Lower lobe of right lung (tissue), 2 donors: Measurements from ENCODE around the gene ATF2. TPM values are rescaled to one million over a fixed set of nuclear protein-coding genes. Genes with fewer than 3 reads are reported as not detected.

Source experiments
- ATAC-seq, 2 donors: fragments of 200-7000 bp; cut with Tn5 transposase; one replicate each; pipeline ENCODE4 v1.9.1; 2020 to 2022; ENCODE audit warnings: mild to moderate bottlenecking in 2 of 2, moderate library complexity in 2 of 2
- DNase-seq: peaks from one replicate; pipeline ENCODE4 v3.0.0-alpha.2; 2020
- H3K27ac ChIP-seq: fragments of 200-600 bp; one replicate; pipeline ENCODE4 v1.8.0; 2022
- H3K27me3 ChIP-seq: fragments of 200-600 bp; one replicate; pipeline ENCODE4 v1.8.0; 2022; ENCODE audit warnings: low read depth
- H3K36me3 ChIP-seq: fragments of 200-600 bp; one replicate; pipeline ENCODE4 v1.8.0; 2022; ENCODE audit warnings: mild to moderate bottlenecking
- H3K4me1 ChIP-seq: fragments of 200-600 bp; one replicate; pipeline ENCODE4 v1.8.0; 2022
- H3K4me3 ChIP-seq: fragments of 200-600 bp; one replicate; pipeline ENCODE4 v1.8.0; 2022; ENCODE audit warnings: mild to moderate bottlenecking
- H3K9me3 ChIP-seq: fragments of 200-600 bp; one replicate; pipeline ENCODE4 v1.8.0; 2022
- intact Hi-C: fragments of 100-400 bp; cut with DNase I; formaldehyde crosslinking; loops from one replicate; pipeline ENCODE4 v1.11.0; 2022
- total RNA-seq: library from RNA; stranded (reverse); fragmentation: NEBNext Ultra II Directional; extraction: Animal tissue kit (Norgen Biotek cat#: 25700); gene quantifications from one replicate; pipeline ENCODE4 v1.2.1, GENCODE V29; 2021
- TF ChIP-seq, protein P1 (sequence below): fragments of 200-600 bp; IDR thresholded peaks from one replicate; pipeline ENCODE4 v1.8.0; 2022; ENCODE audit warnings: antibody characterized with exemption, mild to moderate bottlenecking
- donor health status: DM: no; HTN: yes; CAD: no; lungs with severe emphysema.

ATF2 gene
- total RNA-seq, 1 donor from 2014 or later = 48.0 TPM

DNA sequence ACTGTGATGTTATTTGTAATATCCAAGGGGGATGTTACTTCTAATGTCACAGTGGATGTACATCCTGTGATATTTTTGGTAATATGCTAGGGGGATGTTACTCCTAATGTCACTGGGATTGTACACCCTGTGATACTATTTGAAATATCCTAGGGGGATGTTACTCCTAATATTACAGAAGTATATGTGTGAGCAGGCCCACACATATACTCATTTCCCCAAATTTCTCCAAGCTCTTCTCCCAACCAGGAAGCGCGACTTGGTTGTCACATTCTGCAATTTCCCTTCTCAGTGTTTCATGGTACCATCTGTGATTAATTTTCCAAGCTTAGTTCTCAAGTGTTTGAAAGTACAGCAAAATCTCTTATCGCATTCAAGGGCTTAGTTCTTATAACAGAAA lies 133.3 kb downstream of the ATF2 start:
- no peaks in the 10 kb centered on the region for H3K9me3 ChIP-seq
- no peak for ATAC-seq
- TF ChIP-seq, protein P1, sequence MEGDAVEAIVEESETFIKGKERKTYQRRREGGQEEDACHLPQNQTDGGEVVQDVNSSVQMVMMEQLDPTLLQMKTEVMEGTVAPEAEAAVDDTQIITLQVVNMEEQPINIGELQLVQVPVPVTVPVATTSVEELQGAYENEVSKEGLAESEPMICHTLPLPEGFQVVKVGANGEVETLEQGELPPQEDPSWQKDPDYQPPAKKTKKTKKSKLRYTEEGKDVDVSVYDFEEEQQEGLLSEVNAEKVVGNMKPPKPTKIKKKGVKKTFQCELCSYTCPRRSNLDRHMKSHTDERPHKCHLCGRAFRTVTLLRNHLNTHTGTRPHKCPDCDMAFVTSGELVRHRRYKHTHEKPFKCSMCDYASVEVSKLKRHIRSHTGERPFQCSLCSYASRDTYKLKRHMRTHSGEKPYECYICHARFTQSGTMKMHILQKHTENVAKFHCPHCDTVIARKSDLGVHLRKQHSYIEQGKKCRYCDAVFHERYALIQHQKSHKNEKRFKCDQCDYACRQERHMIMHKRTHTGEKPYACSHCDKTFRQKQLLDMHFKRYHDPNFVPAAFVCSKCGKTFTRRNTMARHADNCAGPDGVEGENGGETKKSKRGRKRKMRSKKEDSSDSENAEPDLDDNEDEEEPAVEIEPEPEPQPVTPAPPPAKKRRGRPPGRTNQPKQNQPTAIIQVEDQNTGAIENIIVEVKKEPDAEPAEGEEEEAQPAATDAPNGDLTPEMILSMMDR = no peak
- no peak overlapping the region for H3K4me3 ChIP-seq
- DNase-seq = no peak
- H3K36me3 ChIP-seq = no peaks in the 10 kb centered on the region
- H3K27me3 ChIP-seq = no peaks in the 10 kb centered on the region
- no peak overlapping the region for H3K27ac ChIP-seq
- H3K4me1 ChIP-seq = peaks cover 13% of the 10 kb centered on the region
- intact Hi-C loops = no loop called here

DNA sequence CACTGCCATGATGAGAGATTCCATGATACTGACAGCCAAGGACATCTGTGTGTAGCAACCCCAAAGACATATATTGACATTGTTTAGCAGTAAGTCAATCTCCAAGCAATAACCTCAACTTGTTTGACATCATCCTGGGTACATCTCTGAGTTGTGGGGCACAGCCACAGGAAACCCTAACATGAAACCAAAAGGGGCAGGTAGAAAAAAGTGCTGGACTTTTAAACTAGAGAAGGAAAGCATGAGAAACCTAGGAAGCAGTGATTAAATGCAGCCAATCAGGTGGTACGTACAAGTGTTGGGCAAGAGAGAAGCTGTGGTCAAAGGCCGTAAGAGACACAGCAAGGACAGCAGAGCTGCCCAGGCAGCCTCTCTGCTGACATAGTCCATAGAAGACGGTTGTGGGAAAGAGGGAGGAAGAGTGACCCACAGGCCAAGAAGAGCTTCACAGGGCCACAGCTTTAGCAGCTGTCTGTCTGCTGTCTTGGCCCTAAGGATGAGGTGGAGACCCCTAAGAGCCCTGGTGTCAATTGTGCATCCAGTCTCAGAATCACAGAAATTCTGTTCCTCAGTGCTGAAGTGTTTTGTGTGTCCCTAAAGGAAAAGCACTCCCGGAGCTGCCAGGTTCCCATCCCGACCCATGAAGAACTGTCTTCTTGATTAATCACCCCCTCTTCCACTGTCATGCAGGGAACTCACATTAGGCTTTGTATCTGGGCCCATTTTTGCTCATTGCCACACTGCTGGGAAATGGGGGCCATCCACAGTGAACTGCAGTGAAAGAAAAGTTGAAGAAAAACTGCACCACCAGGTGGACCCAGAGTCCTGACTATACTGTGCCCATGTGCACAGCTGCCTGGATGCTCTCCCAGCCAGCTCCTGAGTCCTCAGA lies 137.4 kb downstream of the ATF2 start:
- intact Hi-C loops = no loop called here

DNA sequence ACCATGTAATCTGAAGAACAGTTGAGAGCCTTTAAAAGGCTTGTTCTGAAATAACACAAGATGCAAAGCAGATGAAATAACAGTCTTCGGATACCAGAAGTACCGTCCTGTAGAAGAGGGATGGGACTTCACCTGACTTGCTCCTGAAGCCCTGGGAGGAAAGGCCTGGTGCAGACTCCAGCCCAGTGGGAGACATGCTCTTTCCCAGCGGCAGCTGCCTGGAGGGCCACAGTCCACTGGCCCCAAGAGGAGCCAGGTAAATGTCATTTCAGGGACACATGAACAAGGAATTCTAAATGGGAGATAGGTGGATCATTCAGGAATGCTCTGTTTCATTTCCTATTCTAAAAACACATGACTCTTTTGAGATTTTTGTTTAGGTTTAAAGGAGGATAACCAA lies 140.2 kb downstream of the ATF2 start:
- no peaks in the 10 kb centered on the region for H3K9me3 ChIP-seq
- H3K27ac ChIP-seq = peak overlapping the region; percentile 71
- H3K36me3 ChIP-seq = no peaks in the 10 kb centered on the region
- intact Hi-C loops = no loop called here
- TF ChIP-seq, protein P1 = no peak
- no peaks in the 10 kb centered on the region for H3K4me1 ChIP-seq
- no peak for DNase-seq
- no peak overlapping the region for H3K4me3 ChIP-seq
- ATAC-seq = no peak
- H3K27me3 ChIP-seq = no peaks in the 10 kb centered on the region

More for the DNA sequence above, 137.4 kb downstream of the ATF2 start:
- ATAC-seq = peak; percentile 36 to 51
- Histone ChIP-seq H3K9me3 (no peaks in the 10 kb centered on the region), H3K27me3 (no peaks in the 10 kb centered on the region), H3K27ac (no peak overlapping the region), H3K4me3 (no peak overlapping the region), H3K4me1 (peaks cover 7% of the 10 kb centered on the region), H3K36me3 (no peaks in the 10 kb centered on the region)
- TF ChIP-seq, protein P1 = no peak
- no peak for DNase-seq

DNA sequence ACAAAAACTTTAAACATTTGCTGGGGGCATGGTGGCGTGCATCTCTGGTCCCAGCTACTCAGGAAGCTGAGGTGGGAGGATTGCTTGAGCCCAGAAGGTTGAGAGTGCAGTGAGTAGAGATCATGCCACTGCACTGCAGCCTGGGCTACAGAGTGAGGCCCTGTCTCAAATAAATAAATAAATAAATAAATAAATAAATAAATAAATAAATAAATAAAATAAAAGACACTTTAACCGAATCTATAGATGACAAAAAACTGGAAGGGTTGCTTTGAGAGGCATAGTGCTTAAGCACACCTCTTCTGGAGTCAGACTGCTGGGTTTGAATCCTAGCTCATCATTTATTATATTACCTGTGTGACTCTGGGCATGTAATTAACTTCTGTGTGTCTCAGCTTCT lies 141.6 kb downstream of the ATF2 start:
- no peak overlapping the region for H3K4me3 ChIP-seq
- no peak for DNase-seq
- H3K36me3 ChIP-seq = no peaks in the 10 kb centered on the region
- TF ChIP-seq, protein P1 = no peak
- ATAC-seq = no peak
- intact Hi-C loops = no loop called here
- H3K4me1 ChIP-seq = no peaks in the 10 kb centered on the region
- no peaks in the 10 kb centered on the region for H3K27me3 ChIP-seq
- H3K27ac ChIP-seq = no peak overlapping the region
- no peaks in the 10 kb centered on the region for H3K9me3 ChIP-seq

DNA sequence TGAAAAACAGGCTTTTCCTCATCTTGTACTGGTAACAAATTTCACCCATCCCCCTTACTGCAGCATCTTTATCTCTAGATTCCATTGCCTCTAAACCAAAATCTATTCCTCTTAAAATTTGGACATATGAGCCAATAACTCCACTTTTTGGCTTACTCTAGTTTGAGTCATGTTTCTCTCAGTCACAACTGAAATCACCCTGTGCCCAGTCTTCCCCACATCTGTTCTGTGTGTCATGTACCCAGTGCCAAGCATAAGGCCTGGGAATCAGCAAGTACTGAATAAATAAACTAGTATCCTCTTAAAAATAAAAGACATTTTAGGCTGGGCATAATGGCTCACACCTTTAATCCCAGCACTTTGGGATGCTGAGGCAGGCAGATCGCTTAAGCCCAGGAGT lies 142.1 kb downstream of the ATF2 start:
- ATAC-seq (no peak), DNase-seq (no peak)
- Histone ChIP-seq H3K27ac (no peak overlapping the region), H3K9me3 (no peaks in the 10 kb centered on the region), H3K27me3 (no peaks in the 10 kb centered on the region), H3K4me1 (no peaks in the 10 kb centered on the region), H3K36me3 (no peaks in the 10 kb centered on the region), H3K4me3 (no peak overlapping the region)
- TF ChIP-seq, protein P1 = no peak
- intact Hi-C loops = no loop called here
